ENCODE results near the gene ARMH1.

The ARMH1 gene

GRCh38 chr1:44642925-44643324 lies 31.6 kb upstream of the ARMH1 start:
- H3K27ac ChIP-seq = peak overlapping the region; percentile 9
- no peak for TF ChIP-seq CTCF (conservative IDR thresholded peaks at IDR 0.05; ENCODE audit: low read depth)
- ChIA-PET POLR2A (ENCODE audit: low non-redundant PET) (no interaction called here), CTCF (interaction anchor here (0.9 to 3.1 kb wide), 3 partner anchors 10 to 73 kb away, joined by 3 to 15 read pairs (median 5); no protein-coding TSS in a partner anchor)
- DNase-seq (ENCODE audit: low spot score) = no peak

- no peak for TF ChIP-seq CTCF (conservative IDR thresholded peaks at IDR 0.05; ENCODE audit: low read depth)
- CTCF ChIA-PET = interaction anchor here (1.6 to 3.1 kb wide), 2 partner anchors 9 to 74 kb away, joined by 5 to 15 read pairs; no protein-coding TSS in a partner anchor
- no peak overlapping the region; the same call in 1 of the 2 replicates for H3K27ac ChIP-seq
- DNase-seq (ENCODE audit: low spot score) = no peak
- POLR2A ChIA-PET (ENCODE audit: low non-redundant PET) = no interaction called here
These were observed 30.7 kb upstream of the ARMH1 start for GRCh38 chr1:44643721-44644334.

GRCh38 chr1:44644806-44645205 lies 29.7 kb upstream of the ARMH1 start:
- H3K27ac ChIP-seq = peak overlapping the region; percentile 10
- no peak for TF ChIP-seq CTCF (conservative IDR thresholded peaks at IDR 0.05; ENCODE audit: low read depth)
- ChIA-PET POLR2A (ENCODE audit: low non-redundant PET) (no interaction called here), CTCF (no interaction called here)
- no peak for DNase-seq (ENCODE audit: low spot score)

- ChIA-PET POLR2A (ENCODE audit: low non-redundant PET) (no interaction called here), CTCF (no interaction called here)
- TF ChIP-seq CTCF (conservative IDR thresholded peaks at IDR 0.05; ENCODE audit: low read depth) = no peak
- no peak for DNase-seq (ENCODE audit: low spot score)
- H3K27ac ChIP-seq = peak overlapping the region; percentile 10
These were observed 28.9 kb upstream of the ARMH1 start for GRCh38 chr1:44645476-44646244.

GRCh38 chr1:44646261-44647110 lies 28.0 kb upstream of the ARMH1 start:
- CTCF ChIA-PET = interaction anchor here (0.7 to 1.2 kb wide), 3 partner anchors 14 to 454 kb away, joined by 3 to 5 read pairs (median 3); no protein-coding TSS in a partner anchor
- TF ChIP-seq CTCF (conservative IDR thresholded peaks at IDR 0.05; ENCODE audit: low read depth) = no peak
- peak overlapping the region; percentile 10 for H3K27ac ChIP-seq
- POLR2A ChIA-PET (ENCODE audit: low non-redundant PET) = interaction anchor here (0.6 kb wide), 2 partner anchors 11 to 18 kb away, joined by 3 read pairs; no protein-coding TSS in a partner anchor
- no peak for DNase-seq (ENCODE audit: low spot score)

- no peak overlapping the region; the same call in 1 of the 2 replicates for H3K27ac ChIP-seq
- POLR2A ChIA-PET (ENCODE audit: low non-redundant PET) = no interaction called here
- no peak for DNase-seq (ENCODE audit: low spot score)
- TF ChIP-seq CTCF (conservative IDR thresholded peaks at IDR 0.05; ENCODE audit: low read depth) = no peak
- CTCF ChIA-PET = interaction anchor here (1.2 kb wide), 1 partner anchor 16 kb away, joined by 3 read pairs; no protein-coding TSS in a partner anchor
These were observed 26.6 kb upstream of the ARMH1 start for GRCh38 chr1:44647896-44648295.

All from RWPE1 (cell line).